Measurements from ENCODE around the gene SDK2.

The SDK2 gene

GRCh38 chr17:73324160-73324475 is 320.1 kb downstream of the SDK2 start:
- H3K36me3 ChIP-seq (ENCODE audit: control insufficient read depth in 2 of 2, insufficient read depth in 1 of 2, low read length in 2 of 2), result no peaks in the 10 kb centered on the region
- H3K4me3 ChIP-seq (ENCODE audit: low read depth, low read length), result no peak overlapping the region
- H3K27ac ChIP-seq (ENCODE audit: extremely low read depth, low read depth, low read length), result no peak overlapping the region
- no peaks in the 10 kb centered on the region for H3K9me3 ChIP-seq (ENCODE audit: control insufficient read depth, insufficient read depth, low read depth, low read length)
- 0 out of 2 replicates have a peak, but pooled peaks have one; percentile 14 for TF ChIP-seq EGR2 (tag by site-specific recombination; IDR thresholded peaks at IDR 0.05; ENCODE audit: low read depth)
- peak; percentile 92 for TF ChIP-seq ZFP69B (tag by site-specific recombination; IDR thresholded peaks at IDR 0.05)
- TF ChIP-seq PRDM6 (tag by site-specific recombination; IDR thresholded peaks at IDR 0.05), result no peak
- TF ChIP-seq ZNF692 (tag by site-specific recombination; IDR thresholded peaks at IDR 0.05), result peak; percentile 84
- no peak for TF ChIP-seq ZNF514 (tag by site-specific recombination; IDR thresholded peaks at IDR 0.05)
- no peak for TF ChIP-seq ZNF626 (tag by site-specific recombination; IDR thresholded peaks at IDR 0.05)
- ChIA-PET CTCF (no interaction called here), POLR2A (interaction anchor here (0.6 kb wide), 2 partner anchors 9 to 12 kb away, joined by 3 read pairs; partner anchors contain the start of gene CDC42EP4)
- no peaks in the 10 kb centered on the region for H3K4me1 ChIP-seq (ENCODE audit: control insufficient read depth, insufficient read depth, low read length)

GRCh38 chr17:73323409-73324159 is 320.7 kb downstream of the SDK2 start:
- no peaks in the 10 kb centered on the region for H3K4me1 ChIP-seq (ENCODE audit: control insufficient read depth, insufficient read depth, low read length)
- ChIA-PET POLR2A (interaction anchor here (0.6 to 1.4 kb wide), 3 partner anchors 10 to 12 kb away, joined by 3 read pairs; partner anchors contain the start of gene CDC42EP4), CTCF (interaction anchor here (0.7 to 1.5 kb wide), 2 partner anchors 68 to 127 kb away, joined by 3 to 5 read pairs; no protein-coding TSS in a partner anchor)
- no peak overlapping the region for H3K27ac ChIP-seq (ENCODE audit: extremely low read depth, low read depth, low read length)
- H3K36me3 ChIP-seq (ENCODE audit: control insufficient read depth in 2 of 2, insufficient read depth in 1 of 2, low read length in 2 of 2), result no peaks in the 10 kb centered on the region
- no peak overlapping the region for H3K4me3 ChIP-seq (ENCODE audit: low read depth, low read length)
- TF ChIP-seq ZNF426 (tag by site-specific recombination; IDR thresholded peaks at IDR 0.05), result no peak
- TF ChIP-seq HOXC10 (CRISPR knock-in tag; IDR thresholded peaks at IDR 0.05), result no peak
- TF ChIP-seq ZNF544 (tag by site-specific recombination; IDR thresholded peaks at IDR 0.05), result no peak
- peak; percentile 14; the same call in 1 of the 2 replicates for TF ChIP-seq ZIC2 (tag by site-specific recombination; IDR thresholded peaks at IDR 0.05)
- TF ChIP-seq ZXDB (tag by site-specific recombination; IDR thresholded peaks at IDR 0.05), result no peak
- no peak for TF ChIP-seq ZNF639 (tag by site-specific recombination; IDR thresholded peaks at IDR 0.05)
- TF ChIP-seq ZNF555 (tag by site-specific recombination; conservative IDR thresholded peaks at IDR 0.05), result no peak
- TF ChIP-seq ZNF157 (tag by site-specific recombination; IDR thresholded peaks at IDR 0.05), result no peak
- no peak for TF ChIP-seq ZNF660 (tag by site-specific recombination; IDR thresholded peaks at IDR 0.05)
- no peaks in the 10 kb centered on the region for H3K9me3 ChIP-seq (ENCODE audit: control insufficient read depth, insufficient read depth, low read depth, low read length)

- H3K4me3 ChIP-seq (ENCODE audit: low read depth, low read length), result no peak overlapping the region
- H3K9me3 ChIP-seq (ENCODE audit: control insufficient read depth, insufficient read depth, low read depth, low read length), result no peaks in the 10 kb centered on the region
- no peak overlapping the region for H3K27ac ChIP-seq (ENCODE audit: extremely low read depth, low read depth, low read length)
- POLR2A ChIA-PET, result no interaction called here
- no peaks in the 10 kb centered on the region for H3K36me3 ChIP-seq (ENCODE audit: control insufficient read depth in 2 of 2, insufficient read depth in 1 of 2, low read length in 2 of 2)
- H3K4me1 ChIP-seq (ENCODE audit: control insufficient read depth, insufficient read depth, low read length), result no peaks in the 10 kb centered on the region
- CTCF ChIA-PET, result interaction anchor here (0.5 to 1.3 kb wide), 6 partner anchors 10 to 764 kb away, joined by 3 to 4 read pairs (median 3); no protein-coding TSS in a partner anchor
- no peak for TF ChIP-seq ZSCAN5A (tag by site-specific recombination; IDR thresholded peaks at IDR 0.05)
- no peak for TF ChIP-seq ZBTB10 (tag by site-specific recombination; IDR thresholded peaks at IDR 0.05)
- TF ChIP-seq PRDM1 (tag by site-specific recombination; IDR thresholded peaks at IDR 0.05), result 0 out of 2 replicates have a peak, but pooled peaks have one; percentile 14
Observed at GRCh38 chr17:73320601-73321264, 323.5 kb downstream of the SDK2 start.
